GM18498 (cell line): ENCODE measurements around the gene MSN.
"Not testable (repeated sequence)": the region's sequence is repeated elsewhere in the genome, so short reads cannot be mapped to it uniquely, and the experiment has no call there.

Source experiments
- ATAC-seq: cut with Tn5 transposase; IDR thresholded peaks from one replicate; pipeline ENCODE4 v1.9.1; 2021; ENCODE audit warnings: mild to moderate bottlenecking, moderate library complexity; ENCODE audit not compliant: unreplicated experiment

The MSN gene

DNA sequence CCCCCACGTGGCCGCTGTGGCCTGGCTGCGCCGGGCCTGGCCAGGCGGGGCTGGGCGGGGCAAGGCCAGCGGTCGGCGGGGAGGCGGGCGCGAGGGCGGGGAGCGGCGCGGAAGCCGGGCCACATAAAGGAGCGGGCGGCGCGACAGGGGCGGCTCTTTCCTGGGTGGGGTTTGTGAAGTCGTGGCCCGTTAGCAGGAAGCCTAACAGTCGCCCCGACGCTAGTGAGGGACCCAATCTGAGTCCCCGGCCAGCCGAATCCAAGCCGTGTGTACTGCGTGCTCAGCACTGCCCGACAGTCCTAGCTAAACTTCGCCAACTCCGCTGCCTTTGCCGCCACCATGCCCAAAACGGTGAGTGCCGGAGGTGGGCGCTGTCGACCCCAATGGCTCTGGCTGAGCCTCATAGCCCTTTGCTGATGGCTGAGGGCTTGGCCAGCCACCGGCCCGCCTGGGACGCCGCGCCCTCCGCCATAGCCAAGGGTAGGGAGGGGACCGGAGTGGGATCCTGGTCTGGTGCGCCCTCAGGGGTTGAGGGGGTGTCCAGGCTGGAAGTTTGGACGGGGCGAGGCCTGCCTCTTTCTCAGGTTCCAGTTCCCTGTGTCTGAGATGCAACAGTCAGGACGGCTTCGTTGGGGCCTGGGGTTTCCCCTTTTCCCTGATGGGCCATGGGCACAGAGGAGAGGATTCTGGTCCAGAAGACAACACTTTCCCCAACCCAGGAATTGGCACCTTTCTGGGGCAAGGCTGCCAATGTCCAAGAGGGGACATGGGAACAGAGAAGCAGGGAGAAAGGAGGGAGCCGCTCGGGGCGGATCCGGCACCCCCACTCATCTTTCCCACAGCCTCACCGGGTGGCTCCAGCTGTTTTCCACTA is at the start of gene MSN:
MSN (plus strand) TSS at position 152 of the 874 bp plus-strand sequence; CDS start at position 340, 188 bp downstream.
- ATAC-seq, result peak; percentile 88

DNA sequence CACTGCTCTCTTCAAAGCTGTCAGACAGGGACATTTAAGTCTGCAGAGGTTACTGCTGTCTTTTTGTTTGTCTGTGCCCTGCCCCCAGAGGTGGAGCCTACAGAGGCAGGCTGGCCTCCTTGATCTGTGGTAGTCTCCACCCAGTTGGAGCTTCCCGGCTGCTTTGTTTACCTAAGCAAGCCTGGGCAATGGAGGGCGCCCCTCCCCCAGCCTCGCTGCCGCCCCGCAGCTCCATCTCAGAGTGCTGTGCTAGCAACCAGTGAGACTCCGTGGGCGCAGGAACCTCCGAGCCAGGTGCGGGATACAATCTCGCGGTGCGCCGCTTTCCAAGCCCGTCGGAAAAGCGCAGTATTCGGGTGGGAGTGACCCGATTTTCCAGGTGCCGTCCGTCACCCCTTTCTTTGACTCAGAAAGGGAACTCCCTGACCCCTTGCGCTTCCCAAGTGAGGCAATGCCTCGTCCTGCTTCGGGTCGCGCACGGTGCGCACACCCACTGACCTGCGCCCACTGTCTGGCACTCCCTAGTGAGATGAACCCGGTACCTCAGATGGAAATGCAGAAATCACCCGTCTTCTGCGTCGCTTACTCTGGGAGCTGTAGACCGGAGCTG is 47.3 kb upstream of the MSN start:
- not testable (repeated sequence) for ATAC-seq

DNA sequence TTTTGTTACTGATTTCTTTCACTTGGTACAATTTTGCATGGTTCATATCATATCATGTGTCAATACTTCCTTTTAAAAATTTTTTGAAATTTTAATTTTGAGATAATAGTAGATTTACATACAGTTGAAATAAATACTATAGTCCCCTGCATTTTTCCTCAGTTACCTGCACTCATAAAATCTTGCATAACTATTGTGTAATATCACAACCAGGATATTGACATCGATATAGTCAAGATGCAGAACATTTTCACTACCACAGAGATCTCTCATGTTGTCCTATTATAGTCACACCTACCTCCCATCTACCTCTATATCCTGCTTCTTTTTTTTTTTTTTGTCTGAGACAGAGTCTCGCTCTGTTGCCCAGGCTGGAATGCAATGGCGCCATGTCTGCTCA is 36.7 kb upstream of the MSN start:
- ATAC-seq, result no peak

- no peak for ATAC-seq
Observed at GRCh38 chrX:65633826-65634225, 33.6 kb upstream of the MSN start.

- no peak for ATAC-seq
Observed at GRCh38 chrX:65634732-65635131, 32.7 kb upstream of the MSN start.

GRCh38 chrX:65635378-65635777 is 32.1 kb upstream of the MSN start:
- ATAC-seq, result no peak

DNA sequence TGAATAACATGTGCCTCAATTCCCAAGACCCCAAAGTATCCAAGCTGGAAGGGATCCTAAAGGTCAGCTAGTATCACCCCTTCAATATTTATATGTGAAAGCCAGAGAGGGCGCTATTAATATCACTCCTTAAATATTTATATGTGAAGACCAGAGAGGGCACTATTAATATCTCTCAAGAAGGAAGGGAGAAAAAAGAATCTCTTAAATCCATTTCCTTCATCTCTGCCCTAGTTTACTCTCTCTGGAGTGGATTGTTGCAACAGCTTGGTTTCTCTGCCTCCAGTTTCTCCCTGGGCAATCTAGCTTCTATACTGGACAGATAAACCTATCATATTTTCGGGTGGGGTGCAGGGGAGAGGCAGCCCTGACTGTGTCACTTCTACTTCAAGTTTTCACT is 31.6 kb upstream of the MSN start:
- ATAC-seq, result no peak

GRCh38 chrX:65636261-65636660 is 31.2 kb upstream of the MSN start:
- not testable (repeated sequence) for ATAC-seq

DNA sequence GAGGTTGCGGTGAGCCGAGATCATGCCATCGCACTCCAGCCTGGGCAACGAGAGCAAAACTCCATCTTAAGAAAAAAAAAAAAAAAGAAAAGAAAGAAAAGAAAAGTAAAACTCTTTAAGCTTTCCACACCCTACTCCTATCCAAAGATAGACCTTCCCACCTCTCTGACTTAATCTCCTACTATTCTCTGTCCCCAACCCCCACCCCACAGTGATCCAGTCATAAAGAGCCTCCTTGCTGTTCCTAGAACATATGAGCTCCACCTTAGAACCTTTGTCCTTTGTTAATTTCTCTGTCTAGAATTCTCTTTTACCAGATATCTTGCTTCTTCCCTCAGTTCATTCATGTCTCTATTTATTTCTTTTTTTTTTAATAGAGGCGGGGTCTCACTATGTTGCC is 30.1 kb upstream of the MSN start:
- ATAC-seq, result no peak

DNA sequence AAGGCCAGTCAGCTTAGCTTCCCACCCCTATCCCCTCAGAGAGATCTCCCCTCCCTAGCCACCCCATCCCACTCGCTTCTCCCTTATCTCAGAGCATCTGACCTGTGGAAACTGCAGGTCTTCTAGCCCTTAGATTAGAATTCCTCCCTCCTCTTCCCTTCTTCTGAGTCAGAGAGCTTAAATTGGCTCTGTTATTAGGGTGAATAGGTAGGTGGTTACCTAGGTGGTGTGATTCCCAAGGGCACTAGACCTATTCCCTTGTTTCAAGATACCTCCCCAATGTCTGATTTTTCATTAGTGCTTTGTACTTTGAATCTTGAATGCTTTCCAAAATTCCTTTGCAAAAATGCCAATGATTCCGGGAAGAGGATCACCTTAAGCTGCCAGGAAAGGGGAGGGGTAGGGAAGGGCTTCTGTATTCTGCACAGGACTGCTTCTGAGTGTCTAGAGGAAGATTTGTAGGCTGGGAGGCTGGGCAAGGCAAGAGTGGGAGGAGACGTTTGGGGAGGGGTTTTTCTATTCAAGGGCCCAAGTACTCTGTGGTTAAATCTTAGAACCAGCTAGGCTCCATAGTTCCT is 24.5 kb upstream of the MSN start:
- ATAC-seq, result no peak

- ATAC-seq, result no peak
Observed at GRCh38 chrX:65643531-65644052, 23.9 kb upstream of the MSN start.

GRCh38 chrX:65644621-65645289 is 22.7 kb upstream of the MSN start:
- no peak for ATAC-seq

DNA sequence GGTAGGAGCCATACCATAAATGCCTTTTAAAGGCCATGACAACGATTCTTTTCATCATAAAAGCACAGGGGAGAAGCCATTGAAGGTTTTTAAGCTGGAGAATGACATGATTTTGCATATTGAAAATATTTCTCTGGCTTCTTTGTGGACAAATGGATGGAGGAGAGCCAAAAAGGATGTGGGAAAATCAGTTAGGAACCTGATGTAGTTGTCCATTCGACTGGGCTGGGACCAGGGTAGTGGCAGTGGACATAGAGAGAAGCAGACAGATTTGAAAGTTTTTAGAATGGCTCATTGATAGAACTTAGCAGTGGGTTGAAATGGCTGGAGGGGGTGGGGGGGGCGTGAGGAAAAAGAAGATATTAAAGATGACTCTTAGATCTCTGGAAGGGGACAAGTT is 19.7 kb upstream of the MSN start:
- no peak for ATAC-seq

DNA sequence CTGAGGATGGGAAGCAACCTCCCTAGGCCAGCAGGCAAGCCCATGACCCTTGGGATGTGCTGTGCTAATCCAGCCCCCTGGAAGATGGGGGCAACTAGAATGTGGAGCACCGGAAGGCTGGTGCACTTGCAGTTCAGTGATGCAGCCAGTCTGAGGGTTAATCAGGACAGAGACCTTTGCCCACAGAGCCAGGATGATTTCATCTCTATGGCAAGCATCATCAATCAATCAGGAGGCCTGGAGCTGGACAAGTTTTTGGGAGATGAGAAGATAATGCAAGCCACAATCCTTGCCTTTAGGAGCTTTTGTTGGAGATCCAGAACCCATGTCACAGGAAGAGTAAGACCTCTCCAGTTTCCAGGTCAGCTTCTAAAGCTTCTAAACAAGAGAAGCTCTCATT is 15.4 kb upstream of the MSN start:
- no peak for ATAC-seq

DNA sequence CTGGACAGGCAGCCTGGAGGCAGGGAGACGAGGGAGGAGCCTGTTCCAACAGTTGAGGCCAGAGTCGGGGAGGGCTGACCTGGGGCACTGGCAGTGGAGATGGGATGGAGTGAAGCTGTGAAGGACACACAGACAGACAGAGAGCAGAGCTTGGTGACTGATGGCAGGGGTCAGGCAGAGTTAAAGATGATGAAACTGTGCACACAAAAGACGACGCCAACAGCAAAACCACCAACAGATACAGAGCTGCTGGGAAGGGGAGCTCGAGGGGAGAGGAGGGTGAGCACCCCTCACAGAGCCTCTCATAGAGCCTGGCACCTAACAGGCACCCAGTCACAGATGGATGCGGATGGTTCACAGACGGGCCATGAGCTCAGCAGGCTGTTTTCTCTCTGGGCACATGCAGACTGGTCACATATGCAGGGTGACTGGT is 10.4 kb upstream of the MSN start:
- ATAC-seq, result not testable (repeated sequence)

- ATAC-seq, result no peak
Observed at GRCh38 chrX:65657659-65658058, 9.8 kb upstream of the MSN start.

- ATAC-seq, result no peak
Observed at GRCh38 chrX:65658229-65658628, 9.2 kb upstream of the MSN start.

- no peak for ATAC-seq
Observed at GRCh38 chrX:65667157-65667502, 324 bp upstream of the MSN start.

DNA sequence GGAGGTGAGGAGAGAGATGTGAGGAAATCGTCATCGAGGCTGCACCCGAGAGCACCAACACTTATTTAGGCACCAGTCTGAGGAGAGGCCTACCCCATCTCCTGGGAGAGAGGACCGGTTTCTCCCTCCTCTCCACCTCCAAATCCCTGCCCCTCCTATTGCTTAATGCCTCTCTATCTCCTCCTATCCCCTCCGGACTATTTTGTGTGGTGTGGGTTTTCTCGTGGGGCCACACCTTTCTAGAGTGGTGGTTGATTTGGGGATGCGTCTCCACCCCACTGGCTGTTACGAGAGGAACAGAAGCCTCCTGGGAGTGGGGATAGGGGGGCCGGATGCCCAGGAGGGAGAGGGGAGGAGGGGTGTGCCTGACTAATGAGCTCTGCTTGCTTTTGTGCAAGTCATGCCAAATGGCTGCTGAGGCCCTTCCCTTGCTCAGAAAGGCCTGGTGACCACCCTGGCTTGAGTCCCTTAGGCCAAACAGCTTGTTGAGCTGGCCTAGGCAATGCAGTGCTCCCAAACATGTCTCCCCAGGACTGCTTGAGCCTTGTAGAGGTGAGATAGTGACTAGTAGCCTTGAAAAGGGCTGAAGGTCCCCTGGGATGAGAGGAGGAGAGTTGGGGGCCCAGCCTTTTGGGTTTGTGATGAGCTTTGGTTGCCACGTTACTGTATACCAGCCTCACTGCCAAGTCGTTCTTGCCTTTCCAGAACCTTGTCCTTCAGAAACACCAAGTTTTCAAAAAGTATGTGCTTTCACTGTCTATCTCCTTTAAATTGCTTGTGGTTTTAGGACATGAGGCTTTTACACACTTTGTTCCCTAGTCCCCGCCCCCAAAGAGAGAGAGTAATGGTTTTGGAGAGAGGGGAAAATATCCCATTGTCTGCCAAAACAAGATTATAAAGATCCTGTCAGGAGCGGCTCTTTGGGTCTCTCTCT is 1.2 kb downstream of the MSN start:
- no peak for ATAC-seq

DNA sequence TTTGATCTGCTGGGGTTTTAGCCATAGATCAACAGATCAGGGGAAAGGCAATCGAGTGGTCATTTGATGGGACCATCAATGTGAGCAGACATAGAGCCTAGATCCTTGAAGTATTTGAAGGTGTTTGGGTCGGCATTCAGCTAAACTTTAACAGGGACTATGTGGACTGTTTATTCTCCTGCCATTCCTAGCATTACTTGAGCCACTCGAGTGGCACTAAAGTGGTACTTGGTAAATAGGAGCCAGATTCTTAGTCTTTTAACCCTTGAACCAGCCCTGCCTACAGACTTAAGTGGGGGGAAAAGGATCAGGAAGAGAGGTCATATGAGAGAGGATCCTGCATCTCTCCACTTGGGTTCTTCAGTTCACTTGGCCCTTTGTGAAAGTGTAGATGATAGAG is 3.8 kb downstream of the MSN start:
- ATAC-seq, result no peak
